ENCODE data around the gene ZNF787. TPM values are rescaled to one million over a fixed set of nuclear protein-coding genes. Genes with fewer than 3 reads are reported as not detected.

The ZNF787 gene
- polyA plus RNA-seq, 2 of the 4 experiments (the other 2 are of a cell fraction) = 12.5 to 35.1 TPM

DNA sequence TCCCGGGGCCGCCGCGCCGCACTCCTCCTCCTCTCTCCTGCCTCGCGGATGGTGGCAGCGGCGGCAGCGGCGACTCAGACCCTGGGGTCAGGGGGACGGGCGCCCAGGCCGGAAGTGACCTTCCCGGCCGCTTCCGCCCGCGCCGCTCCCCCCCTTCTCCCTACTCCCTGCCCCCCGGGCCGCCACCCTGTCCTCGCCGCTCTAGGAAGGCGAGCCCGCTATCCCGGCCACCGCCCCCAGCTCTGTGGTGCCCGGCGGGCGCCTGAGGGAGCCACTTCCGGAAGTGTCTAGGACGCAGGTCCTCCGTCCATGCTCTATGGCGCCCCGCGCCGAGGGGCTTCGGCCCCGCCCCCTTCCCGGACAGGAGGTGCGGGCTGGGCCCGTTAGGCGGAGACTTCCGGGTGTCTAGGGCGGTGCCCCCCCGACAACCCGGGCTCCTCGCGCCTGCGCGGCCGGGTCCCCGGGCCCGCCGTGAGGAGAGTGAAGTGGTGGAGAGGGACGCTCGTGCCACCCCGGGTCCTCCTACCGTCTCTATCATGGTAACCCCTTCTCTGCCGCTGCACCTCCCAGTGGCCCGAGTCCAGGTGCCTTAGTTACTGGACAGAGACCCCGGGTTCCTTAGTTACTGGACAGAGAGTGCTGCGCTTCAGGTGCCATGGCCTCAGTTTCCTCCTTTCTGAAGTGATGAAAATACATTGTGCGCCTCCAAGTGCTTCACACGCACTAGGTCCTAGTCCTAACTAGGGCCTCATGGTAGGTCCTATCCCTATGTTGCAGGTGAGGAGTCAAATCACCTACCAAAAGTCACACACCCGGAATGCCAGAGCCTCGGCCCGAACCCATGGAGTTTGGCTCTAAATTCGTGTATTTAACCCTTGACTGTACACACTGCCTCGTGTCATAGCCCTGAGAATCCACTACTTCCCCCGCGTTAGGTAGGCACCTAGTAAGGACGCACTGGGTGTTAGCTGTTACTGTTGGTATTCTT, at the start of gene ZNF787 (continued):
- TF ChIP-seq SREBF2 (IDR thresholded peaks at IDR 0.05) = no peak
- TF ChIP-seq, protein P1, sequence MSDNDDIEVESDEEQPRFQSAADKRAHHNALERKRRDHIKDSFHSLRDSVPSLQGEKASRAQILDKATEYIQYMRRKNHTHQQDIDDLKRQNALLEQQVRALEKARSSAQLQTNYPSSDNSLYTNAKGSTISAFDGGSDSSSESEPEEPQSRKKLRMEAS (IDR thresholded peaks at IDR 0.05) = peak; percentile 83
- TF ChIP-seq CHD2 (IDR thresholded peaks at IDR 0.05; ENCODE audit: low read length, partially characterized antibody) = peak; percentile 16
- no peak for TF ChIP-seq KDM1A (IDR thresholded peaks at IDR 0.05; ENCODE audit: low read depth)
- TF ChIP-seq HEYL (CRISPR knock-in tag; IDR thresholded peaks at IDR 0.05) = no peak
- TF ChIP-seq NFE2L2 (conservative IDR thresholded peaks at IDR 0.05; ENCODE audit: low read length) = no peak
- no peak for TF ChIP-seq FOSB (CRISPR knock-in tag; IDR thresholded peaks at IDR 0.05)
- TF ChIP-seq HOXB5 (CRISPR knock-in tag; IDR thresholded peaks at IDR 0.05) = no peak
- TF ChIP-seq, protein P2, sequence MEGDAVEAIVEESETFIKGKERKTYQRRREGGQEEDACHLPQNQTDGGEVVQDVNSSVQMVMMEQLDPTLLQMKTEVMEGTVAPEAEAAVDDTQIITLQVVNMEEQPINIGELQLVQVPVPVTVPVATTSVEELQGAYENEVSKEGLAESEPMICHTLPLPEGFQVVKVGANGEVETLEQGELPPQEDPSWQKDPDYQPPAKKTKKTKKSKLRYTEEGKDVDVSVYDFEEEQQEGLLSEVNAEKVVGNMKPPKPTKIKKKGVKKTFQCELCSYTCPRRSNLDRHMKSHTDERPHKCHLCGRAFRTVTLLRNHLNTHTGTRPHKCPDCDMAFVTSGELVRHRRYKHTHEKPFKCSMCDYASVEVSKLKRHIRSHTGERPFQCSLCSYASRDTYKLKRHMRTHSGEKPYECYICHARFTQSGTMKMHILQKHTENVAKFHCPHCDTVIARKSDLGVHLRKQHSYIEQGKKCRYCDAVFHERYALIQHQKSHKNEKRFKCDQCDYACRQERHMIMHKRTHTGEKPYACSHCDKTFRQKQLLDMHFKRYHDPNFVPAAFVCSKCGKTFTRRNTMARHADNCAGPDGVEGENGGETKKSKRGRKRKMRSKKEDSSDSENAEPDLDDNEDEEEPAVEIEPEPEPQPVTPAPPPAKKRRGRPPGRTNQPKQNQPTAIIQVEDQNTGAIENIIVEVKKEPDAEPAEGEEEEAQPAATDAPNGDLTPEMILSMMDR (IDR thresholded peaks at IDR 0.05) = no peak
- no peak for TF ChIP-seq KDM5A (IDR thresholded peaks at IDR 0.05)
- TF ChIP-seq, protein P3, sequence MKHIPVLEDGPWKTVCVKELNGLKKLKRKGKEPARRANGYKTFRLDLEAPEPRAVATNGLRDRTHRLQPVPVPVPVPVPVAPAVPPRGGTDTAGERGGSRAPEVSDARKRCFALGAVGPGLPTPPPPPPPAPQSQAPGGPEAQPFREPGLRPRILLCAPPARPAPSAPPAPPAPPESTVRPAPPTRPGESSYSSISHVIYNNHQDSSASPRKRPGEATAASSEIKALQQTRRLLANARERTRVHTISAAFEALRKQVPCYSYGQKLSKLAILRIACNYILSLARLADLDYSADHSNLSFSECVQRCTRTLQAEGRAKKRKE (CRISPR knock-in tag; IDR thresholded peaks at IDR 0.05; ENCODE audit: low read depth) = no peak
- TF ChIP-seq TFCP2L1 (CRISPR knock-in tag; IDR thresholded peaks at IDR 0.05) = no peak
- TF ChIP-seq MYC (IDR thresholded peaks at IDR 0.05; ENCODE audit: borderline replicate concordance, low read length) = peak; percentile 79
- TF ChIP-seq SMC3 (IDR thresholded peaks at IDR 0.05) = no peak
- no peak for TF ChIP-seq POLR2AphosphoS2 (conservative IDR thresholded peaks at IDR 0.05; ENCODE audit: low read length)
- no peak for TF ChIP-seq ZFP36 (IDR thresholded peaks at IDR 0.05; ENCODE audit: borderline replicate concordance, partially characterized antibody)
- peak; percentile 52 for TF ChIP-seq POLR2A (IDR thresholded peaks at IDR 0.05; ENCODE audit: low read length)
- TF ChIP-seq EHF (CRISPR knock-in tag; IDR thresholded peaks at IDR 0.05) = no peak
- TF ChIP-seq ZC3H11A (IDR thresholded peaks at IDR 0.05) = 0 out of 2 replicates have a peak, but pooled peaks have one; percentile 0
- no peak for TF ChIP-seq EHMT2 (IDR thresholded peaks at IDR 0.05; ENCODE audit: low read depth)
- no peak for TF ChIP-seq ESRRA (IDR thresholded peaks at IDR 0.05; ENCODE audit: borderline replicate concordance, low read length)
- TF ChIP-seq, protein P4, sequence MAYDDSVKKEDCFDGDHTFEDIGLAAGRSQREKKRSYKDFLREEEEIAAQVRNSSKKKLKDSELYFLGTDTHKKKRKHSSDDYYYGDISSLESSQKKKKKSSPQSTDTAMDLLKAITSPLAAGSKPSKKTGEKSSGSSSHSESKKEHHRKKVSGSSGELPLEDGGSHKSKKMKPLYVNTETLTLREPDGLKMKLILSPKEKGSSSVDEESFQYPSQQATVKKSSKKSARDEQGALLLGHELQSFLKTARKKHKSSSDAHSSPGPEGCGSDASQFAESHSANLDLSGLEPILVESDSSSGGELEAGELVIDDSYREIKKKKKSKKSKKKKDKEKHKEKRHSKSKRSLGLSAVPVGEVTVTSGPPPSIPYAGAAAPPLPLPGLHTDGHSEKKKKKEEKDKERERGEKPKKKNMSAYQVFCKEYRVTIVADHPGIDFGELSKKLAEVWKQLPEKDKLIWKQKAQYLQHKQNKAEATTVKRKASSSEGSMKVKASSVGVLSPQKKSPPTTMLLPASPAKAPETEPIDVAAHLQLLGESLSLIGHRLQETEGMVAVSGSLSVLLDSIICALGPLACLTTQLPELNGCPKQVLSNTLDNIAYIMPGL (CRISPR knock-in tag; IDR thresholded peaks at IDR 0.05; ENCODE audit: borderline replicate concordance) = 0 out of 2 replicates have a peak, but pooled peaks have one; percentile 11
- TF ChIP-seq, protein P5, sequence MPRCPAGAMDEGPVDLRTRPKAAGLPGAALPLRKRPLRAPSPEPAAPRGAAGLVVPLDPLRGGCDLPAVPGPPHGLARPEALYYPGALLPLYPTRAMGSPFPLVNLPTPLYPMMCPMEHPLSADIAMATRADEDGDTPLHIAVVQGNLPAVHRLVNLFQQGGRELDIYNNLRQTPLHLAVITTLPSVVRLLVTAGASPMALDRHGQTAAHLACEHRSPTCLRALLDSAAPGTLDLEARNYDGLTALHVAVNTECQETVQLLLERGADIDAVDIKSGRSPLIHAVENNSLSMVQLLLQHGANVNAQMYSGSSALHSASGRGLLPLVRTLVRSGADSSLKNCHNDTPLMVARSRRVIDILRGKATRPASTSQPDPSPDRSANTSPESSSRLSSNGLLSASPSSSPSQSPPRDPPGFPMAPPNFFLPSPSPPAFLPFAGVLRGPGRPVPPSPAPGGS (IDR thresholded peaks at IDR 0.05) = no peak; the same call in 1 of the 3 replicates
- TF ChIP-seq CBX8 (IDR thresholded peaks at IDR 0.05) = no peak
- no peak for TF ChIP-seq RARB (CRISPR knock-in tag; IDR thresholded peaks at IDR 0.05)

Data from A549 (cell line).